IMR-90 (cell line): ENCODE results near the gene IFI27L1. TPM values are rescaled to one million over a fixed set of nuclear protein-coding genes. Genes with fewer than 3 reads are reported as not detected.

Experiments
- ATAC-seq: fragments of 200-7000 bp; cut with Tn5 transposase; 2 replicates; pipeline ENCODE4 v1.9.1; 2020; ENCODE audit warnings: low read depth, mild to moderate bottlenecking, moderate library complexity
- BruUV-seq: library from RNA; stranded (reverse); fragments of 400-500 nt; replicated peaks from 2 replicates; lab custom pipeline; 2021; lab: Mats Ljungman, UMichigan
- CTCF ChIA-PET: fragments of 300-600 bp; formaldehyde crosslinking; extraction: SDS; loops from one replicate; lab custom pipeline; 2021; ENCODE audit warnings: antibody characterized with exemption; lab: Yijun Ruan, JAX
- POLR2A ChIA-PET: fragments of 300-600 bp; sonication (Branson Sonifier 250); formaldehyde crosslinking; loops from one replicate; lab custom pipeline; 2022; ENCODE audit warnings: antibody characterized with exemption; ENCODE audit not compliant: unreplicated experiment; lab: Charles Lee
- DNase-seq: peaks from one replicate; pipeline ENCODE4 v3.0.0; 2013
- H2AFZ ChIP-seq: replicated peaks from 2 replicates; pipeline ENCODE3; 2013; ENCODE audit warnings: low read length, mild to moderate bottlenecking; ENCODE audit not compliant: poor library complexity
- H2AK5ac ChIP-seq: 2 replicates; pipeline ENCODE4 v1.6.1; 2013; ENCODE audit warnings: low read depth, low read length, inconsistent platforms
- H2AK9ac ChIP-seq: replicated peaks from 2 replicates; pipeline ENCODE3; 2013; ENCODE audit warnings: mild to moderate bottlenecking, low read depth, low read length, moderate library complexity; ENCODE audit not compliant: poor library complexity
- H2BK120ac ChIP-seq: 2 replicates; pipeline ENCODE4 v1.6.1; 2013; ENCODE audit warnings: low read depth, low read length, inconsistent platforms
- H2BK15ac ChIP-seq: 3 replicates; pipeline ENCODE4 v1.6.1; 2013; ENCODE audit warnings: low read depth, low read length, inconsistent platforms
- H2BK20ac ChIP-seq: 2 replicates; pipeline ENCODE4 v1.6.1; 2013; ENCODE audit warnings: low read depth, mild to moderate bottlenecking, inconsistent platforms, low read length, moderate library complexity
- H2BK5ac ChIP-seq: 2 replicates; pipeline ENCODE4 v1.6.1; 2013; ENCODE audit warnings: mild to moderate bottlenecking, low read depth, low read length, inconsistent platforms; ENCODE audit not compliant: poor library complexity, severe bottlenecking
- H3K14ac ChIP-seq: replicated peaks from 2 replicates; pipeline ENCODE4 v1.6.1; 2013; ENCODE audit warnings: low read depth, low read length, inconsistent platforms
- H3K18ac ChIP-seq: 2 replicates; pipeline ENCODE4 v1.6.1; 2013; ENCODE audit warnings: low read depth, low read length, control low read depth
- H3K23ac ChIP-seq: 2 replicates; pipeline ENCODE4 v1.6.1; 2013; ENCODE audit warnings: low read depth, low read length, inconsistent platforms
- H3K27ac ChIP-seq: 2 replicates; pipeline ENCODE4 v1.5.1; 2013; ENCODE audit warnings: mild to moderate bottlenecking, control low read depth, low read length; ENCODE audit not compliant: insufficient read depth
- H3K27me3 ChIP-seq: 2 replicates; pipeline ENCODE4 v1.6.1; 2013; ENCODE audit warnings: low read length; ENCODE audit not compliant: control insufficient read depth, insufficient read depth
- H3K36me3 ChIP-seq: 2 replicates; pipeline ENCODE4 v1.6.1; 2013; ENCODE audit warnings: low read length, mixed read lengths; ENCODE audit not compliant: control insufficient read depth, insufficient read depth
- H3K4ac ChIP-seq: 2 replicates; pipeline ENCODE4 v1.6.1; 2013; ENCODE audit warnings: low read depth, low read length, inconsistent platforms
- H3K4me1 ChIP-seq: 2 replicates; pipeline ENCODE4 v1.6.1; 2013; ENCODE audit warnings: low read length, mixed read lengths; ENCODE audit not compliant: control insufficient read depth, insufficient read depth
- H3K4me2 ChIP-seq: 2 replicates; pipeline ENCODE4 v1.6.1; 2013; ENCODE audit warnings: low read depth, mild to moderate bottlenecking, control low read depth, low read length, moderate library complexity
- H3K4me3 ChIP-seq: 2 replicates; pipeline ENCODE4 v1.5.1; 2013; ENCODE audit warnings: low read depth, mild to moderate bottlenecking, control low read depth, low read length, moderate library complexity; ENCODE audit not compliant: insufficient read depth
- H3K56ac ChIP-seq: 2 replicates; pipeline ENCODE4 v1.6.1; 2013; ENCODE audit warnings: low read length, inconsistent platforms; ENCODE audit not compliant: insufficient read depth; ENCODE audit errors: extremely low read depth
- H3K79me1 ChIP-seq, 2 experiments: 2 replicates each; pipeline ENCODE4 v1.6.1; 2013; ENCODE audit warnings: low read length in 2 of 2, inconsistent platforms in 1 of 2, low read depth in 1 of 2
- H3K9ac ChIP-seq: 2 replicates; pipeline ENCODE4 v1.6.1; 2013; ENCODE audit warnings: low read depth, low read length, control low read depth
- H3K9me1 ChIP-seq: 2 replicates; pipeline ENCODE4 v1.6.1; 2013; ENCODE audit warnings: low read length, inconsistent platforms; ENCODE audit not compliant: insufficient read depth
- H3K9me3 ChIP-seq: 2 replicates; pipeline ENCODE4 v1.6.1; 2013; ENCODE audit warnings: low read length; ENCODE audit not compliant: control insufficient read depth, insufficient read depth
- H4K20me1 ChIP-seq: 2 replicates; pipeline ENCODE4 v1.6.1; 2013; ENCODE audit warnings: low read length, inconsistent platforms; ENCODE audit not compliant: insufficient read depth
- H4K5ac ChIP-seq: 2 replicates; pipeline ENCODE4 v1.6.1; 2013; ENCODE audit warnings: mild to moderate bottlenecking, low read depth, low read length, control low read depth
- H4K8ac ChIP-seq, 2 experiments: 2 replicates each; pipeline ENCODE4 v1.6.1; 2013; ENCODE audit warnings: low read depth in 2 of 2, low read length in 2 of 2, control low read depth in 1 of 2, inconsistent platforms in 1 of 2
- H4K91ac ChIP-seq: 2 replicates; pipeline ENCODE4 v1.6.1; 2013; ENCODE audit warnings: low read depth, low read length, inconsistent platforms; ENCODE audit not compliant: insufficient read depth
- MXI1 ChIP-seq: IDR thresholded peaks from 2 replicates; pipeline ENCODE4 v1.6.1; 2012; ENCODE audit warnings: low read depth, mild to moderate bottlenecking, low read length, moderate library complexity, borderline replicate concordance
- WGBS, 2 experiments: methylation state at CpG; one replicate each; pipeline versions ENCODE4 v1.1.5 to v1.1.7; 2013; ENCODE audit warnings: missing lambda C conversion rate in 2 of 2; ENCODE audit not compliant: insufficient read length in 1 of 2; ENCODE audit errors: extremely low coverage in 2 of 2; 5-methylcytosine and 5-hydroxymethylcytosine counted together
- dilution Hi-C: fragments of 300-500 bp; cut with HindIII; formaldehyde crosslinking; loops from one replicate; pipeline ENCODE4 v1.14.3; 2018; ENCODE audit warnings: low sequenced_read_pairs; ENCODE audit not compliant: unreplicated experiment
- in situ Hi-C: fragments of 300-500 bp; cut with MboI; formaldehyde crosslinking; loops from 3 replicates; pipeline ENCODE4 v1.14.3; 2019; ENCODE audit warnings: low sequenced_read_pairs, inconsistent platforms, mixed read lengths
- intact Hi-C: fragments of 100-400 bp; cut with micrococcal nuclease; formaldehyde crosslinking; loops from 2 replicates; pipeline ENCODE4 v1.10.0; 2022
- polyA plus RNA-seq, 3 experiments: library from polyadenylated mRNA; depleted of rRNA; stranded (reverse); fragments of >200 nt; gene quantifications; 2 replicates each; pipeline ENCODE4 v1.2.3, GENCODE V29; 2012; ENCODE audit warnings: low replicate concordance in 1 of 3
- total RNA-seq: library from RNA; depleted of rRNA; stranded (reverse); fragments of >200 nt; gene quantifications from 2 replicates; pipeline ENCODE4 v1.2.3, GENCODE V29; 2012

Gene IFI27L1
- total and polyA plus RNA-seq, 2 of the 4 experiments (the other 2 are of a cell fraction) = 13.3 to 24.3 TPM

GRCh38 chr14:94038510-94038909, 42.6 kb upstream of the IFI27L1 start:
- Histone ChIP-seq H2BK120ac (no peak overlapping the region), H3K27me3 (no peaks in the 10 kb centered on the region), H3K36me3 (no peaks in the 10 kb centered on the region), H3K4me3 (no peak overlapping the region), H3K18ac (no peak overlapping the region), H3K9me3 (no peaks in the 10 kb centered on the region), H4K20me1 (no peaks in the 10 kb centered on the region; the same call in none of the 2 replicates), H3K4me1 (peaks cover 9% of the 10 kb centered on the region), H3K4me2 (no peak overlapping the region), H2BK5ac (no peak overlapping the region), H3K4ac (no peak overlapping the region), H3K27ac (no peak overlapping the region), H2BK20ac (no peak overlapping the region), H2AFZ (no peak overlapping the region), H2AK9ac (no peak overlapping the region), H3K14ac (no peak overlapping the region), H4K5ac (no peak overlapping the region), H2AK5ac (no peak overlapping the region), H4K91ac (no peak overlapping the region), H2BK15ac (no peak overlapping the region), H3K23ac (no peak overlapping the region), H3K79me1 (no peaks in the 10 kb centered on the region; a peak in 1 of 4 replicates), H3K9ac (no peak overlapping the region), H3K9me1 (no peaks in the 10 kb centered on the region), H3K56ac (no peak overlapping the region), H4K8ac (no peak overlapping the region)
- BruUV-seq = no TSS peak
- ATAC-seq (no peak), DNase-seq (no peak)
- ChIA-PET POLR2A (no interaction called here), CTCF (no interaction called here)
- dilution Hi-C loops = no loop called here
- no peak for TF ChIP-seq MXI1
- intact Hi-C loops = no loop called here
- in situ Hi-C loops = loop anchor here (5.0 kb wide), 1 partner anchor 99 kb away; no protein-coding TSS in a partner anchor
- WGBS, 2 experiments = no CpG with 5 or more reads among the region's 7 CpGs
